Parathyroid adenoma (tissue), 2 donors: ENCODE results near the gene RASA3.

Source experiments
- H2AFZ ChIP-seq: fragments of 300-600 bp; sonication (generic); one replicate; pipeline ENCODE4 v1.7.0; 2017; ENCODE audit warnings: antibody characterized with exemption, mild to moderate bottlenecking
- H3K27ac ChIP-seq: fragments of 300-600 bp; sonication (generic); one replicate; pipeline ENCODE4 v1.7.0; 2017
- H3K27me3 ChIP-seq: fragments of 300-600 bp; sonication (generic); one replicate; pipeline ENCODE4 v1.7.0; 2017; ENCODE audit warnings: low read length; ENCODE audit not compliant: control insufficient read depth, insufficient read depth
- H3K36me3 ChIP-seq: fragments of 300-600 bp; sonication (generic); one replicate; pipeline ENCODE4 v1.7.0; 2017; ENCODE audit warnings: low read length; ENCODE audit not compliant: control insufficient read depth, insufficient read depth
- H3K4me1 ChIP-seq: fragments of 300-600 bp; sonication (generic); one replicate; pipeline ENCODE4 v1.7.0; 2017; ENCODE audit warnings: control low read depth
- H3K4me2 ChIP-seq: fragments of 300-600 bp; sonication (generic); one replicate; pipeline ENCODE4 v1.7.0; 2017; ENCODE audit warnings: low read length
- H3K4me3 ChIP-seq: fragments of 300-600 bp; sonication (generic); one replicate; pipeline ENCODE4 v1.7.0; 2017; ENCODE audit warnings: low read depth, low read length
- H3K79me2 ChIP-seq: fragments of 300-600 bp; sonication (generic); one replicate; pipeline ENCODE4 v1.7.0; 2017; ENCODE audit warnings: control low read depth
- H3K9ac ChIP-seq: fragments of 300-600 bp; sonication (generic); one replicate; pipeline ENCODE4 v1.7.0; 2017; ENCODE audit warnings: mild to moderate bottlenecking
- H3K9me3 ChIP-seq: fragments of 300-600 bp; sonication (generic); one replicate; pipeline ENCODE4 v1.7.0; 2017; ENCODE audit warnings: low read length; ENCODE audit not compliant: control insufficient read depth
- CTCF ChIP-seq: fragments of 300-600 bp; sonication (generic); IDR thresholded peaks from one replicate; pipeline ENCODE4 v1.7.0; 2017; ENCODE audit warnings: antibody characterized with exemption, mild to moderate bottlenecking
- donor health status: primary hyperparathyroidism.

Gene RASA3

GRCh38 chr13:114050536-114051450 lies 81.6 kb downstream of the RASA3 start:
- H3K4me2 ChIP-seq: no peak overlapping the region
- no peak overlapping the region for H3K4me3 ChIP-seq
- no peaks in the 10 kb centered on the region for H3K9me3 ChIP-seq
- no peaks in the 10 kb centered on the region for H3K4me1 ChIP-seq
- no peaks in the 10 kb centered on the region for H3K36me3 ChIP-seq
- H3K27me3 ChIP-seq: no peaks in the 10 kb centered on the region
- H3K79me2 ChIP-seq: no peaks in the 10 kb centered on the region
- no peak overlapping the region for H3K27ac ChIP-seq
- TF ChIP-seq CTCF: no peak
- no peak overlapping the region for H3K9ac ChIP-seq
- no peak overlapping the region for H2AFZ ChIP-seq

GRCh38 chr13:114049626-114050101 lies 82.8 kb downstream of the RASA3 start:
- Histone ChIP-seq H3K36me3 (no peaks in the 10 kb centered on the region), H3K9ac (no peak overlapping the region), H3K4me3 (no peak overlapping the region), H3K4me2 (no peak overlapping the region), H3K4me1 (no peaks in the 10 kb centered on the region), H3K79me2 (no peaks in the 10 kb centered on the region), H3K27me3 (no peaks in the 10 kb centered on the region), H3K9me3 (no peaks in the 10 kb centered on the region), H3K27ac (no peak overlapping the region), H2AFZ (no peak overlapping the region)
- TF ChIP-seq CTCF: no peak

GRCh38 chr13:114049026-114049425 lies 83.4 kb downstream of the RASA3 start:
- Histone ChIP-seq H2AFZ (no peak overlapping the region), H3K27ac (no peak overlapping the region), H3K27me3 (no peaks in the 10 kb centered on the region), H3K4me3 (no peak overlapping the region), H3K9ac (no peak overlapping the region), H3K36me3 (no peaks in the 10 kb centered on the region), H3K4me2 (no peak overlapping the region), H3K4me1 (no peaks in the 10 kb centered on the region), H3K79me2 (no peaks in the 10 kb centered on the region), H3K9me3 (no peaks in the 10 kb centered on the region)
- TF ChIP-seq CTCF: no peak

- H3K4me3 ChIP-seq: no peak overlapping the region
- TF ChIP-seq CTCF: no peak
- H2AFZ ChIP-seq: no peak overlapping the region
- no peak overlapping the region for H3K27ac ChIP-seq
- H3K36me3 ChIP-seq: no peaks in the 10 kb centered on the region
- H3K9me3 ChIP-seq: no peaks in the 10 kb centered on the region
- H3K27me3 ChIP-seq: no peaks in the 10 kb centered on the region
- no peaks in the 10 kb centered on the region for H3K79me2 ChIP-seq
- no peak overlapping the region for H3K4me2 ChIP-seq
- no peaks in the 10 kb centered on the region for H3K4me1 ChIP-seq
- H3K9ac ChIP-seq: no peak overlapping the region
Measured at GRCh38 chr13:114048443-114048842, 84.0 kb downstream of the RASA3 start.
